ENCODE data around the gene ALG12. TPM values are rescaled to one million over a fixed set of nuclear protein-coding genes. Genes with fewer than 3 reads are reported as not detected.

Gene ALG12
- total and polyA plus RNA-seq, 9 donors: 3.5 to 19.2 (median 13.7) TPM

GRCh38 chr22:49910229-49911155 is 7.7 kb downstream of the ALG12 start:
- WGBS, 3 donors: 89 to 93% (median 90%) methylated on average over 27 of the region's 27 CpGs
- Histone ChIP-seq H3K9me3 (no peaks in the 10 kb centered on the region), H3K27me3 (no peaks in the 10 kb centered on the region), H3K4me1 (ENCODE audit: insufficient read depth) (no peaks in the 10 kb centered on the region), H3K36me3 (peaks cover 2% of the 10 kb centered on the region), H3K4me3 (no peak overlapping the region), H3K27ac (no peak overlapping the region)
- TF ChIP-seq, protein P1, sequence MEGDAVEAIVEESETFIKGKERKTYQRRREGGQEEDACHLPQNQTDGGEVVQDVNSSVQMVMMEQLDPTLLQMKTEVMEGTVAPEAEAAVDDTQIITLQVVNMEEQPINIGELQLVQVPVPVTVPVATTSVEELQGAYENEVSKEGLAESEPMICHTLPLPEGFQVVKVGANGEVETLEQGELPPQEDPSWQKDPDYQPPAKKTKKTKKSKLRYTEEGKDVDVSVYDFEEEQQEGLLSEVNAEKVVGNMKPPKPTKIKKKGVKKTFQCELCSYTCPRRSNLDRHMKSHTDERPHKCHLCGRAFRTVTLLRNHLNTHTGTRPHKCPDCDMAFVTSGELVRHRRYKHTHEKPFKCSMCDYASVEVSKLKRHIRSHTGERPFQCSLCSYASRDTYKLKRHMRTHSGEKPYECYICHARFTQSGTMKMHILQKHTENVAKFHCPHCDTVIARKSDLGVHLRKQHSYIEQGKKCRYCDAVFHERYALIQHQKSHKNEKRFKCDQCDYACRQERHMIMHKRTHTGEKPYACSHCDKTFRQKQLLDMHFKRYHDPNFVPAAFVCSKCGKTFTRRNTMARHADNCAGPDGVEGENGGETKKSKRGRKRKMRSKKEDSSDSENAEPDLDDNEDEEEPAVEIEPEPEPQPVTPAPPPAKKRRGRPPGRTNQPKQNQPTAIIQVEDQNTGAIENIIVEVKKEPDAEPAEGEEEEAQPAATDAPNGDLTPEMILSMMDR (IDR thresholded peaks at IDR 0.05): no peak
- no peak for TF ChIP-seq EP300 (IDR thresholded peaks at IDR 0.05)
- no peak for TF ChIP-seq POLR2A (IDR thresholded peaks at IDR 0.05)
- DNase-seq: no peak
- intact Hi-C loops (cut with DNase I): loop anchor here in 1 of 4 donors (10.0 kb wide), 1 partner anchor 146 kb away; no protein-coding TSS in a partner anchor

DNA sequence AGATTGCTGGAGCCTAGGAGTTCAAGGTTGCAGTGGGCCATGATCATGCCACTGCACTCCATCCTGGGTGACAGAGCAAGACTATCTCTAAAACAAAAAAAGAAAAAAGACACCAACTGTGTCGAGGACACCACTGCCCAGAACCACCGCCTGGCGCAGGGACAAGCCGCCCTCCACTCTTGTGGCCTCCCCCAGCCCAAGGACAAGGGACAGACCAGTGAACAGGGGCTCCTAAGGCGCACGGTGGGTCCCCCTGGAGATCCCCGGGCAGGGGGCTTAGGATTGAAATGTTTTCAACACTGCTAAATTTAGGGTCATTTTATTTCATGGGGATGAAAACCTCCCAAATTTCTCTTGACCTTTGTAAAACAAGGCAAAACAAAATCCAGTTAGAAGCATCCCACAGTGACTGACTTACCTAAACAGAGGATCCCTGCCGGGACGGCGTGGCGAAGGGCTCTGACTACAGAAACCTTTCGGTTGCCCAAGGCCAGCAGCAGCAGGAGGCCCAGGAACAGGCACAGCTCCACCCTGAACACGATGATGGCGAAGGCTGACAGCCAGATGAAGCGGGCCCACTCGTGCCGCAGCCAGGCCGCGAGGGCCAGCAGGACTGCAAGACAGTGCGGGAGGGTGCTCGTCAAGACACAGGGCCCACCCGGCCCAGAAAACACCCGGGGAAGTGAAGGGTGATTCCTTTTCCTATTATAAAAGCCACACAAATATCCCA is 8.6 kb downstream of the ALG12 start:
- no peak overlapping the region for H3K27ac ChIP-seq
- no peaks in the 10 kb centered on the region for H3K4me1 ChIP-seq (ENCODE audit: insufficient read depth)
- WGBS, 3 donors: 90 to 93% (median 90%) methylated on average over 23 of the region's 23 CpGs
- no peak for DNase-seq
- H3K27me3 ChIP-seq: no peaks in the 10 kb centered on the region
- no peak overlapping the region for H3K4me3 ChIP-seq
- no peaks in the 10 kb centered on the region for H3K9me3 ChIP-seq
- H3K36me3 ChIP-seq: peaks cover 2% of the 10 kb centered on the region
- TF ChIP-seq POLR2A (IDR thresholded peaks at IDR 0.05) (no peak), EP300 (IDR thresholded peaks at IDR 0.05) (no peak)
- TF ChIP-seq, protein P1 (IDR thresholded peaks at IDR 0.05): no peak
- intact Hi-C loops (cut with DNase I): loop anchor here in 1 of 4 donors (10.0 kb wide), 1 partner anchor 145 kb away; no protein-coding TSS in a partner anchor

DNA sequence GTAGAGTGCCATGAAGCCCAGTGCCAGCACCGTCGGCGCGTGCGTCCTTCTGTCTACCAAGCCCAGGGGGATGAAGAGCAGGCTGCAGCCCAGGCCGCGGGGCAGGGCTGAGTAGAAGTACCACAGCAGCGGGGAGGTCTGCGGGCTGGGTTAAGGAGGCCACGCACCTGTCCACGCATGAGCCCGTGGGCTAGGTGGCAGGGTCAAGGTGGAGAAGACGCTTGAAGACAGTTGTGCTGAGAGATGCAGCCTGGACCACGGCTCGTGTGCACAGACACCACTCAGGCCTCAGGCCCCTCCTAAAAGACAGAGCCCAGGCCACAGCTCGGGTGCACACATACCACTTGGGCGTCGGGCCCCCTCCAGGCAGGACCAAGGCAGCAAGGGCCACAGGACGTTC is 10.4 kb downstream of the ALG12 start:
- no peak for DNase-seq
- H3K4me1 ChIP-seq (ENCODE audit: insufficient read depth): no peaks in the 10 kb centered on the region
- intact Hi-C loops (cut with DNase I): no loop called here
- H3K9me3 ChIP-seq: no peaks in the 10 kb centered on the region
- H3K36me3 ChIP-seq: peaks cover 2% of the 10 kb centered on the region
- no peak for TF ChIP-seq POLR2A (IDR thresholded peaks at IDR 0.05)
- TF ChIP-seq EP300 (IDR thresholded peaks at IDR 0.05): no peak
- TF ChIP-seq, protein P1 (IDR thresholded peaks at IDR 0.05): no peak
- WGBS, 3 donors: 91 to 93% (median 92%) methylated on average over 19 of the region's 19 CpGs
- no peak overlapping the region for H3K27ac ChIP-seq
- H3K27me3 ChIP-seq: no peaks in the 10 kb centered on the region
- no peak overlapping the region for H3K4me3 ChIP-seq

DNA sequence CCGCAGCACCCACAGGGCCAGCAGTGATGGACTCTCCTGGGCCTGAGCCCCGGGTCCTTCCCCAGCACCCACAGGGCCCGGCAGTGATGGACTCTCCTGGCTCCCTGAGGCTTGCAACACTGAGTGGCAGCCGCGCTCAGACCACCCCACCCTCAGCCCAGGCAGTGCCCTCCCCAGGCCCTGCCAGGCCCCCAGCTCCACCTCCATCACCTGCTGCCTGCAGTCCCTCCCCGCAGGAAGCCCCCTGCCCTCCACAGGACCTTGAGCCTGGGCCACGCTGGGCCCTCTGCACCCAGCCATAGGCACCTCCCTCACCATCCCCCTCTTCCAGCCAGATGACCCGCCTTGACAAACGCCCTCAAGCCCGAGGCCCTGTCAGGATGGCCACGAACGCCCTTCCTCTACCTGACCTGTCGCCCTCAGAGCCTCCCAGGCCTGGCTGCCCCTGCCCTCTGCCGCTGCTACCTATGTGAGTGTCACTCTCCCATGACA is 11.4 kb downstream of the ALG12 start:
- no peak for DNase-seq
- Histone ChIP-seq H3K27ac (no peak overlapping the region), H3K9me3 (no peaks in the 10 kb centered on the region), H3K27me3 (no peaks in the 10 kb centered on the region), H3K36me3 (peaks cover 2% of the 10 kb centered on the region), H3K4me1 (ENCODE audit: insufficient read depth) (no peaks in the 10 kb centered on the region), H3K4me3 (no peak overlapping the region)
- 89 to 92% (median 91%) methylated on average over 13 to 14 of the region's 14 CpGs for WGBS, 3 donors
- TF ChIP-seq, protein P1 (IDR thresholded peaks at IDR 0.05): no peak
- TF ChIP-seq EP300 (IDR thresholded peaks at IDR 0.05) (no peak), POLR2A (IDR thresholded peaks at IDR 0.05) (no peak)
- intact Hi-C loops (cut with DNase I): no loop called here

Data from ovary (tissue), 9 donors.